Measurements from ENCODE around the gene RTN4RL2.

DNA sequence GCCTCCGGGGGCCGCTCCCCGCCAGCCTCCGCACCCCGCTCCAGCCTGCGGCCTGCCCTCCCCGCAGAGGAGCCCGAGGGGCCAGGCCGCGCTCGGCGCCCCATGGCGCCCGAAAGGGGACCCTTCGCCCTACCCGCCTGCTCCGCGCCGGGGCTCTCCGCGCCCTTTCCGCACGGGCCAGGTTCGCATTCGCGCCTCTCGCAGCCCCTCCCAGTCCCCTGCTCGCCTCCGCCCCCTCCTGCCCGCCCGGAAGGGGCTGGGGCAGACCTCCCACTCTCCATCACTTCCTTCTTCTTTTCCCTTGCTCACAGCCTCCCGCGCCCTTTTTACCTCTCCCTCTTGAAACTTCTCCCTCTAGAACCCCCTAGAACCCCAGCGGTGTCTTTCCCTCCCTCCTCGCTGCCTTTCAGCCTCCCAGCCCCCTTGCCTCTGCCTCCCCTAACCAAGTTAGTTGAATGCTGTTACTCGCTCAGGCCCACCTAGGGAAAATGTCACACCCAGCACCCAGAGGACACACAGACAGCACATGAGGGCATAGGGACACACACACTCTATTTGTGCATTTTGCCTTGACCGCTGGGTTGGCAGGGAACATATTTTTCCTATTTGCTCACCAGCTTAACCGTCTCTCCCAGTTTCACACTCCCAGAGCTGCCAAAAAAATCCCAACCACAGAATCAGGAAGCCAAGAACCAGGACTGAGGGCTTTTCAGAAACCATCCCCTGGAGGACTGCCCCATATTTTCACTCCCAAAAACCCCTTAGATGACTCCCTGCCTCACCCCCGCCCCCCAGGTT, 33.2 kb upstream of the RTN4RL2 start, which contains the start of gene SLC43A3:
- TF ChIP-seq, protein P1, sequence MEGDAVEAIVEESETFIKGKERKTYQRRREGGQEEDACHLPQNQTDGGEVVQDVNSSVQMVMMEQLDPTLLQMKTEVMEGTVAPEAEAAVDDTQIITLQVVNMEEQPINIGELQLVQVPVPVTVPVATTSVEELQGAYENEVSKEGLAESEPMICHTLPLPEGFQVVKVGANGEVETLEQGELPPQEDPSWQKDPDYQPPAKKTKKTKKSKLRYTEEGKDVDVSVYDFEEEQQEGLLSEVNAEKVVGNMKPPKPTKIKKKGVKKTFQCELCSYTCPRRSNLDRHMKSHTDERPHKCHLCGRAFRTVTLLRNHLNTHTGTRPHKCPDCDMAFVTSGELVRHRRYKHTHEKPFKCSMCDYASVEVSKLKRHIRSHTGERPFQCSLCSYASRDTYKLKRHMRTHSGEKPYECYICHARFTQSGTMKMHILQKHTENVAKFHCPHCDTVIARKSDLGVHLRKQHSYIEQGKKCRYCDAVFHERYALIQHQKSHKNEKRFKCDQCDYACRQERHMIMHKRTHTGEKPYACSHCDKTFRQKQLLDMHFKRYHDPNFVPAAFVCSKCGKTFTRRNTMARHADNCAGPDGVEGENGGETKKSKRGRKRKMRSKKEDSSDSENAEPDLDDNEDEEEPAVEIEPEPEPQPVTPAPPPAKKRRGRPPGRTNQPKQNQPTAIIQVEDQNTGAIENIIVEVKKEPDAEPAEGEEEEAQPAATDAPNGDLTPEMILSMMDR (IDR thresholded peaks at IDR 0.05) = peak in 1 of 3 donors; percentile 16
- no peak for TF ChIP-seq EP300 (IDR thresholded peaks at IDR 0.05)

Measured in ovary (tissue), 3 donors.